RCC 7860 (cell line): ENCODE results near the gene HADHB.

ENCODE experiments used
- DNase-seq: peaks from one replicate; pipeline ENCODE4 v3.0.0-alpha.2; 2015; ENCODE audit warnings: low spot score
- FAIRE-seq: peaks from 2 replicates; lab custom pipeline; 2012; peaks lifted over from hg19 to GRCh38; lab: Jason Lieb, UNC

The HADHB gene

DNA sequence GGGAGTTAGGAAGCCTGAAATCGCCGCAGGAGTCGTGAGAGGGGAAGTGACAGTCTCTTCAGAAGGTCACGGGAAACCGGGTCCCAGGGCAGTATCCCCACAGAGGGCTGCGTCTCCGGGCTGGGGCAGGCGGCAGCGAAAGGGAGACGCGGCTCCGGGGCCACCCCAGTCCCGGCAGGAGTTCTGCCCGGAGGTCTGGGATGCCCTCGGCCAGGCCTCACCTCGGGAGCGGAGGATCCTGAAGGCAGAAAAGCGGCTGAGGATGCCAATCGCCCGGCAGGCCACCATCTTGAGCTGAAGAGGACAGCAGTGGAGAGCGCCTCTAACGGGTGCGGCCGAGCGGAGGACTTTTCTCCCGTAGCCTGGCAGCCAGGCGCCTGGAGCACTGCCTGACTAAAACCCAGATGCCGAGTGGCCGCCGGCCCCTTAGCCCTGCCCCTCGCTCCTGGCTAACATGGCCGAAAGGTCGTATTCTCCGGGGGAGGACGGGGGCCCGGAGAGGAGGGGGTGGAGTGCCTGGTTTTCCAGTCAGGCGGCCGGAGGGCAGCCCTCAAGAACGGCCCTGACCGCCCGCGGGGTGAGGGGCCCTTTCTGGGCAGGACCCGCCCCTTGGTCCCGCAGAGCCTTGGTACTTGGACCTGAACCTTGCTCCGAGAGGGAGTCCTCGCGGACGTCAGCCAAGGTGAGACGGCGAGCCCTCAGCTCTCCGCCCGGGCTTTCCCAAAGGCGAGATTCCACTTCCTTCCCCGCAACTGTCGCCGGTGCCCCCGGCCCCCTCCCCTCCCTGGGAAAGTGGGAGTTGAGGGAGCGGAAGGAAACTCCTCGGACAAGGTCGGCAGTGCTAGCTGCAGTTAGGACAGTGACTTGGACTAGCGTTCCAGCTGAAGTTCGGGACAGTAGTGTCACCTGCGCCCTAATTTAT lies at the start of gene HADHB, which contains the start of gene HADHA:
TSS of gene HADHB (plus strand) at position 631 of the 922 bp plus-strand sequence. CDS start 9,316 bp downstream, outside the sequence.
TSS of gene HADHA (minus strand) at position 324 of the 922 bp plus-strand sequence. CDS start at position 288, 36 bp downstream.
- peak; percentile 35 for FAIRE-seq
- peak; percentile 86 for DNase-seq

DNA sequence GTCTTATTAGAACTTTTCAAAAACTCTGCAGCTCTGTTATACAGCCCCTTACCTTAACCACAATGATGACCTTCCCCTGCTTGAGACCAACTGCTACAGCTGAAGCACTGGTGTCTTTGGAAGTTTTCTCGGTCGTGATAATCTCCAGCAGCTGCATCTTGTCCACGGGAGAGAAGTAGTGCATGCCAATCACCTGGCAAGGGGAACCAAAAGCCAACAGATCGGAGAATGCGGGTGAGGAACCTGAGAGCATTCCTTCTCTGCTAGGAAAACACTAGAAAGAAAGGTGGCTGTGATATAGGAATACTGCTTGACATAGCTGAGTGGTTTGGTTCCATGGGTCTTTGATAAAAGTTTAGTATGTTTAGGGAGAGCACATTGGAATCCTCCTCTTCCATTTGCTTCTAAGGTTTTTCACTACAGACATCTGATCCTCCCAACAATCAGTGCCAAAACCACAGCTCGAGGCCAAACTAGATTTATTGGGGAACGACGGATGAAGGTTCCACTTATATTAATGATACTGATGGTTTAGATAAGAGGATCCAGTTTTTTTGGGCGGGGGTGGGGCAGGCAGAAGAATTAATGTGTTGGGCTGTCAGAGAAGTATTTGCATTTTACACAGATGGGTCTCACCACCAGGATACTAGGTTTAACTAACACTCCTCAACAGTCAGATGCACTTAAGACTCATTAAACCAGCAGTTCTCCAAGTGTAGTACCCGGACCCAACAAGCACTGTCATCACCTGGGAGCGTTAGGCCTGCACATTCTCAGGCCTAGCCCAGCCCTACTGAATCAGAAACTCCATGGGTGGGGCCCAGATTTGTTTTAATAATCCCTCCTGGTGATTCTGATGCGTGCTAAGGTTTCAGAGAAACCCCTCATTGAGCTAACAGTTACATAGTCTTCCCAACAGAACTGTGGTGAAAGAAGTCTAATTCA lies 49.4 kb upstream of the HADHB start:
- FAIRE-seq (no peak), DNase-seq (no peak)

DNA sequence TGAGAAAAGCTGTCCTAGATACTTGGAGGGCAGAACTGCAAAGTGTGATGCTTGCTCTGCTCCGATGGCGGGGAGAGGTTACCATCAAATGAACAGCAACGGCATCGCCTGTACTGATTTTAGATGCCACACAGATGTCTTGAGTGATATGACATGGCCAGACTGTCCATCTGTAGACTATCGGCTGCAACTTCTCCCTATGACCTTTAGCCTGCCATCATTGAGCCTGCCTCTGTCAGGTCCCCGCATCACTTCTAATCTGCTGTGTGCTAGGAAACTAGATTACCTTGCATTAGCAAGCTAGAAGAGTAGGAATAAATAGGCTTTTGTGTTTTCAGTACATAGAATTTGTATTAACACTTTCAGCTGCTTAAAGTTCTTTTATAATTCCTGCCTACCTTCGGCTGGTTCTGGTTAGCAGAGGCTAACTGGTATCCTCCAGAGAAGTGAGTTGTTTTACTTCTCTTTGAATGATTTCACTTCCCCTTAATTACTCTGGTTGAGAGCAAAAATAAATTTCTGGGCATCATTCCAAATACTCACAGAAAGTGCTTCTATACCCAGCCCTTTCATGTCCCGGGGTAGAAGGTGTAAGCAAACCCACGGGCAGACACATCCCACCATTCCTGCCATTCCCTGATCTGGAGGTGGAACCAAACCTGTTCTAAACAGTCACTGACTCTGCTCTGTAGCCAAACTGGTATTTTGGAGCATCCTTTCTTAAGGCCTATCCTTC lies 47.9 kb upstream of the HADHB start:
- FAIRE-seq, result no peak
- DNase-seq, result no peak

DNA sequence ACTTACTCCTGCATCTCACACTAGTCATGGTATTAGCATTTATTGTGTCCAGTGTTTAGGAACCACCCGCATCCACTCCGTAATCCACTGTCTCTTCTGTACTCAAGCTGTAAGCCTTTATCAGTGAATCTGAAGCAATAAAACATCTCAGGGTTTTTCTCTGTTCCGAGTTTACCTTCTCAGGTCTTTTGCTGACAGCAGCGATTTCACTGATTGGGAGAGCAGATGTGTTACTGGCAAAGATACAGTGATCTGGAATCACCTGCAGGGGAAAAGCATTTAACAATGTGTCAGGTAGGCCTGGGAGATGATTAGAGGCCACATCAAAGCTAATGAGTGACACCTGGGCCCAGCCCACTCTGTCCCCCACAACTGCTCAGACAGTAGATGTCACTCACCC lies 47.2 kb upstream of the HADHB start:
- FAIRE-seq (no peak), DNase-seq (no peak)

DNA sequence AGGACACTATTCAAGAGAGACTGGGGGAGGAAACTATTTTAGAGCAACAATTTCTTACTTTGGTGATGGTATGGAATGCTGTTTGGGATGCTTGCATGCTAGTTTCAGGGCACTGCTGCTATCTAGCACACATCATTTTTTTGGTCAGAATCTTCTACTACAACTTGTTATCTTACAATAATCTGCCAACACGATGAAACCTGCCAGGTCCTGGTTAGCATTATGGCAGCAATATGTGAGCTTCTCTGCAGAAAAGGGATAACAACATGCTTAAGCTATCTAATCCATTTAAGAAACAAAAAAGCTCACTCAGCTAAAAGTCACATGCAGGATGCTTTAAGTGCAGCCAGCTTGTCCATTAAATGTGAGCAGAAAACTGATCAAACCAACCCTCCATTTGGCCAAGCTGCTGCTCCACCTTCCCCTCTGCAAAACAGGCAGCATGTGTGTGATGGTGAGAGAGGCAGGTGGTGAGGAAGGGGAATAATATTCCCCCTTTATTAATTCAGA lies 41.7 kb upstream of the HADHB start:
- FAIRE-seq (no peak), DNase-seq (no peak)

DNA sequence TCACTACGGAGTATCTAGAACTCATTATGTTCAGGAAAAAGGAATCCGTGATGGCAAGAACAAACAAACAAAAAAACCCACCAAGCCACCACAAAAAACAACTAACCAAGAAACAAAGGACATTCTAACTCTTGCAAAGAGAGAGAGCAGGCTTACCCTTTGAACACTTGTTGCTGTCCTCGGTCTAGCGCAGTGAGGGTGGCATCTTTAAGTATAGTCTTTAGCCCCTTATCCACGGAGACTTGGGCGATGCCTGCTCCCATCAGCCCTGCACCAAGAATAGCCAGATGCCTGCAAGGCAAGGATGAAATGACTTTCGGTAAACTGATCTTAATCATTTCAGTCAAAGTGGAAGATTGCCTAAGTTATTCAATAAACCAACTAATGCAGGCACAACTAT lies 40.8 kb upstream of the HADHB start:
- DNase-seq (no peak), FAIRE-seq (no peak)

DNA sequence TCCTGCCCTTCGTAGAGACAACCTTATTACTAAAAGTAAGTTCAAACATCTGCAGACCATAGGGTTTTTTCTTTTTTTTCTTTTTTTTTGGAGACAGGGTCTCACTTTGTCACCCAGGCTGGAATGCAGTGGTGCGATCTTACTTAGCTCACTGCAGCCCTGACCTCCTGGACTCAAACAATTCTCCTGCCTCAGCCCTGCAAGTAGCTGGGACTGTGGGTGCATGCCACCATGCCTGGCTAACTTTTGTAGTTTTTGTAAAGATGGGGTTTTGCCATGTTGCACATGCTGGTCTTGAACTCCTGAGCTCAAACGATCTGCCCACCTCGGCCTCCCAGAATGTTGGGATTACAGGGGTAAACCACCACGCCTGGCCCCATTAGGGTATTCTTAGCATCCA lies 32.7 kb upstream of the HADHB start:
- DNase-seq, result no peak
- FAIRE-seq, result no peak

DNA sequence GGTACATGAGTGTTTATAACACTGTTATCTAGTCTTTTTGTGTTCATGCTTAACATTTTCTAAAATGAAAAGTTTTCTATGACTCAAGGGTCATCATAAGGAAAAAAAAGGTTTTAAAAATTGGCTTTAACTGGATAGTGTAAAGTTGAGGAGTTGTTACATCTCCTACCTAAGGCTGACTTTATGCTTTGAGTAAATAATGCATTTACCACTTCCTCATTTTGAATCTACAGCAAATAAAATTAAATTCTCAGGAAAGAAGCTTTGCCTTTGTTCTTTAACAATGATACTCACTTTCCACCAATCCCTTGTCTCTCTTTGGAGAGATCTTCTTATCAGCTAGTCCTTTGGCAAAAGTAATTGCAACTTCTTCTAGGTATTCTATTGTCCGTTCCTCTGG lies 30.0 kb upstream of the HADHB start:
- DNase-seq (no peak), FAIRE-seq (no peak)

DNA sequence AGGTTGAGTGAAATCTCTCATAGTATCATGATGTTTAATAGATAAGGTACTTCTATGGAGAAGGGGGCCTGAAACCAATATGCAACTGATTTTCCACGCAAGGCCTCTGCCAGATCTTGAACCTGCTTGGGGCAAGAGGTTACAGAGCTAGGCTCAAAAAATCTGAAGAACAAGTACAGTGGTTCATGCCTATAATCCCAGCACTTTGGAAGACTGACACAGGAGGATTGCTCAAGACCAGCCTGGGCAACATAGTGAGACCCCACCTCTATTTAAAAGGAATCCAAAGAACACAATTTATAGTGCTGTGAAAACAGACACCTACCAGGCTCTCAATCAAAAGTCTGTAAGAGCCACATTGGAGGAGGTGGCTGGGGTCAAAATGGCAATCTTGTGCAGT lies 28.9 kb upstream of the HADHB start:
- no peak for FAIRE-seq
- DNase-seq, result no peak

DNA sequence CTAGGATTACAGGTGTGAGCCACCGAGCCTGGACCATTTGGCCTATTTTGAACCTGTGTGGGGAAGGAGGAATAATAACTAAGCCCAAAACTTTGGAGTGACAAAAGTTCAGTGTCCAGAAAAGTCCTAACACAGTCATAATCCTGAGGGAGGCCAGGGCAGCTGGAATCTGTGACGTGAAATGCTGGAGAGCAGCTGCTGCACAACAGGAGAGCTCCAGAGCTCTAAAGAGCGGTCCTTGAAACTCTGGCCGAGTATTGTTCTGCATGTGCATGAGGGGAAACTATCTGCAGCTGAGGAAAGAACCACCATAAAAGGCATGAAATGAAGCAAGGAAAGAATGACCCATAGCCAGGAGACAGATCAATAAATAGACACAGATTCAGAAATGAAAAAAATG lies 28.2 kb upstream of the HADHB start:
- DNase-seq (no peak), FAIRE-seq (no peak)

DNA sequence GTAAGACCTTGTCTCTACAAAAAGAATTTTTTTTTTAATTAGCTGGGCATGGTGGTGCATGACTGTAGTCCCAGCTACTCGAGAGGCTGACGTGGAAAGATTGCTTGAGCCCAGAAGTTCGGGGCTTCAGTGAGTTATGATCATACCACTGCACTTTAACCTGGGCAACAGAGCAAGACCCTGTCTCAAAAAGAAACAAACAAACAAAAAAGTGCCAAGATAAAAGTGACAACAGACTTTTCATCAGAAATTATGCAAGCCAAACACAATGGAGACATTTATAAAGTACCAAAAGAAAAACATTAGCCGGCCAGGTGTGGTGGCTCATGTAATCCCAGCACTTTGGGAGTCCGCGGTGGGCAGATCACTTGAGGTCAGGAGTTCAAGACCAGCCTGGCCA lies 27.0 kb upstream of the HADHB start:
- FAIRE-seq, result no peak

DNA sequence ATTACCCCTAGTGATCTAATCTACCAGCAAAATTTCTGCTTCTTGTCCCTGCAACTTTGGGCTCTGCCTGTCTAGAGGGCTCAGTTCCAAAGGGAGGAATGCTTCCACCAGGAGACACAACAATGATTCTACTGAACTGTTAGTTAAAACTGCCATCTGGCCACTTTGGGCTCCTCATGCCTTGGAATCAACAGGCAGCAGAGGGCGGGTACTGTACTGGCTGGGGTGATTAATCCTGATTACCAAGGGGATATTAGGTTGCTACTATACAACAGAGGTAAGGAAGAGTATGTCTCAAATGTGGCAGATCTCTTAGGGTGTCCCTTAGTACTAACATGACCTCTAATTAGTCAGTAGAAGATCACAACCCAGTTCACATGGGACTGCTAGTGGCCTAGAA lies 21.7 kb upstream of the HADHB start:
- DNase-seq (no peak), FAIRE-seq (no peak)

More for the DNA sequence above, 27.0 kb upstream of the HADHB start:
- DNase-seq, result no peak

DNA sequence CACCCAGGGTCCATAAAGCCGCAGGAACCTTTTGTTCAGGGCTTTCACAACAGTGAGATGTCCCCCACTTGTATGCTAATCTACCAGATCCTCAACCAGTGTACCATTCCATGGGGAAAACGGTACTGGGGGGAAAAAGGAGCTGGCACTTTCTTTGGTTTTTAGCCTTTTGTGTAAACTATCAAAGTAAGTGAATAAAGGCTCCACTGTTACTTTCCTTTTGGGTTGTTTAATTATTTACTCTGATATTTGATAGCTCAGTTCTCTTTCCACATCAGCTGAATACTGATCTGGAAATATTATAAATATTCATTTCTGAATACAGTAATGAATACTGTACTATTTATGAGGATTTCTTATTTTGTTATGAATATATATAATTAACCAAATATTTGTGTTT lies 20.6 kb upstream of the HADHB start:
- FAIRE-seq, result no peak

DNA sequence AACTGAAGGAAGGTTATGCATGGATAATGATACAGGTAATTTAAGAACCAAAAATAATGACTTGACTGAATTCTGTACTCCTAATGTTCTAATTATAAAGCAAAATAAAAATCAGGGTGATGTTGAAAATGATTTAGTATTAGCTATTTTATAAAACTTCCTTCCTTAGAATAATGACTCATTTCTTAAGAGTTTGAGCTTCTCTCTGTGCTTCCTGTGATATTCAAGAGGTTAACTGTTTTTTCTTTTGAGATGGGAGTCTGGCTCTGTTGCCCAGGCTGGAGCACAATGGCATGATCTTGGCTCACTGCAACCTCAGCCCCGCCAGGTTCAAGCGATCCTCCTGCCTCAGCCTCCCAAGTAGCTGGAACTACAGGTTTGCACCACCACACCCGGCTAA lies 15.1 kb upstream of the HADHB start:
- no peak for FAIRE-seq
- DNase-seq, result no peak

More for the DNA sequence above, 20.6 kb upstream of the HADHB start:
- no peak for DNase-seq

DNA sequence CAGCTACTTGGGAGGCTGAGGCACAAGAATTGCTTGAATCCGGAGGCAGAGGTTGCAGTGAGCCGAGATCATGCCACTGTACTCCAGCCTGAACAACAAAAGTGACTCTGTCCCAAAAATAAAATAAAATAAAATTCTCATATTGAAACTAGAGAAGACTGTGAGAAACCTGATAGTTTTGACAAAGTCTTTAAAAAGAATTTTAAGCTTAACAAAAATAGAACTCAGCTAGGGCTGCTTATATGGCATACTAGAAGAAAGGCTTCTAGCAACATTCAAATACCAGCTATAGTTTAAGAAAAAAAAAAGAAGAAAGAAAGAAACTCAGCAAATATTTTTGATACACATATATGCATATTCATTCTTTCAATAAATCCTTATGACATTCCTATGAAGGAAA lies 13.9 kb upstream of the HADHB start:
- no peak for FAIRE-seq
- no peak for DNase-seq

DNA sequence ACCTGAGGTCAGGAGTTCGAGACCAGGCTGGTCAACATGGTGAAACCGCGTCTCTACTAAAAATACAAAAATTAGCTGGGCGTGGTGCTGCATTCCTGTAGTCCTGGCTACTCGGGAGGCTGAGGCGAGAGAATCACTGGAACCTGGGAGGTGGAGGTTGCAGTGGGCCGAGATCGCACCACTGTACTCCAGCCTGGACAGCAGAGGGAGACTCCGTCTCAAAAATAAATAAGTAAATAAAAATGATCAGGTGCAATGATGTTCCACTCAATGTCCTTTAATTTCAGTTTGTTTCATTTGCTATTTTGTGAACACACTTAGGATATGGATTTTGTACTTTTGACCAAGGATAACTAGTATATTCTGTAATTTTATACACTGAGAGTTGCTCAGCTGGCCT lies 9.7 kb upstream of the HADHB start:
- FAIRE-seq (no peak), DNase-seq (no peak)

DNA sequence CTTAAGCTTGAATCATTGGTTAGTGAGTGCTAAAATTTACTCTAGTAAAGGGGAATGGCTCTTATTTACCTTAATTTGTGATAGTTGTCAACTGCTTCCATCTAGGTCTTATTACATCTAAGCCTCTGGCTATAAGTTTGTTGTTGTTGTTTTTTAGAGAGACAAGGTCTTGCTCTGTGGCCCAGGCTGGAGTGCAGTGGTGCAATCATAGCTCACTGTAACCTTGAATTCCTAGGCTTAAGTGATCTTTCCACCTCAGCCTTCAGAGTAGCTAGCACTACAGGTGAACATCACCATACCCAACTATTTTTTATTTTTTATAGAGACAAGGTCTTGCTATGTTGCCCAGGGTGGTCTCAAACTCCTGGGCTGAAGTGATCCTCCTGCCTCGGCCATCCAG lies 6.9 kb upstream of the HADHB start:
- DNase-seq, result no peak
- FAIRE-seq, result no peak

DNA sequence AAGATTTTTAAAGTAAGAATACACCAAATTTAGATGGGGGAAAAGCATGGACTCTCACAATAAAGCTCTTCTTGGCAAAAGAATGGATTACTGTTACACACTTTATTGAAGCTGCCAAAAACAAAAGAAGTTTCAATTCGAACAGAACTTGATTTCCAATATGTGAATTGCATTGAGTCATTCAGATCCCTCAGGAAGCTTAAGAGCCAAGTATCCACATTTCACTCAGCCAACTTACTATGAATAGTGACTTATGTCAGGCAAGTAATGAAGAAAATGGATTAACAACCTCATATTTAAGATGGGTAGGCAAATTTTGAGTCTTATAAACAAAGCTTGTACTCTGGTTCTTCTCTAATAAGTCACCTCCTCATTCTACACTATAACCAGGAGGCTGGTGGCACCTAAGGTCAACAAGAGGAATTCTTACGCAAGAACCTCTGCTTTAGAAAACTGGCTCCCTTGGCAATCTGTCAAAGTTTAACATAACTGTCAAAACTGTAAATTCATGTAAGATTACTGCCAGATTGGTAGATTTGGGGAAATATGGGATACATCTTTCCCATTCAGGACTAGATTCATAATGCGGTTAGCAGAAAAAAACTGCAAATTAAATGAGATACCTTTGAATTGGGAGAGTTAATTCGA lies 6.3 kb upstream of the HADHB start:
- FAIRE-seq (no peak), DNase-seq (no peak)

DNA sequence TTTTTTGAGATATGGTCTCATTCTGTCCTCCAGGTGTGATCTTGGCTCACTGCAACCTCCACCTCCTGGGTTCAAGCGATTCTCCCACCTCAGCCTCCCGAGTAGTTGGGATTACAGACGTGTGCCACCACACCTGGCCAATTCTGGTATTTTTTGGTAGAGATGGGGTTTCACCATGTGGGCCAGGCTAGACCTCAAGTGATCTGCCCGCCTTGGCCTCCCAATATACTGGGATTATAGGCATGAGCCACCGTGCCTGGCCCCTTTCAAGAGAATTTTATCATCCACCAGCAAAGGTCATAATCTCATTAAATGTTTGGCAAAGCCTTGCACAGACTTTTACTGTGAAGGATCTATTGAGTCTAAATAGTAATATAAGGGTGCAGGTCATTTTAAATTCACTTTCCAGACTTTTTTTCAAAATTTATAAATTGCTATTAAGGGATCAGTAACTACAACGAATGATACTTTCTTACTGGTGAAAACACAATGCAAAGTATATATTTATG lies 2.8 kb upstream of the HADHB start:
- DNase-seq, result no peak
- no peak for FAIRE-seq
